ENCODE data around the gene SND1.

The SND1 gene

GRCh38 chr7:127932496-127932895, 280.5 kb downstream of the SND1 start:
- DNase-seq: no peak
- no peak overlapping the region for H3K27ac ChIP-seq (ENCODE audit: low read length)
- no peaks in the 10 kb centered on the region for H3K9me3 ChIP-seq (replicated peaks; ENCODE audit: insufficient read depth, low read length)
- peaks cover 91% of the 10 kb centered on the region for H3K79me2 ChIP-seq (ENCODE audit: low read length)
- no peak overlapping the region for H2AFZ ChIP-seq (ENCODE audit: low read length)
- H3K4me1 ChIP-seq (ENCODE audit: low read length): peaks cover 19% of the 10 kb centered on the region
- H3K27me3 ChIP-seq (replicated peaks; ENCODE audit: insufficient read depth, low read length): no peaks in the 10 kb centered on the region
- H3K4me3 ChIP-seq (ENCODE audit: low read length): no peak overlapping the region
- H3K9me2 ChIP-seq (replicated peaks; ENCODE audit: insufficient read depth, low read length): no peaks in the 10 kb centered on the region
- peaks cover 5% of the 10 kb centered on the region; the same call in 1 of the 2 replicates for H3K36me3 ChIP-seq (replicated peaks; ENCODE audit: insufficient read depth, low read length)
- H3K9ac ChIP-seq (ENCODE audit: low read length): no peak overlapping the region
- H3F3A ChIP-seq (ENCODE audit: insufficient read depth, low read length): peaks cover 10% of the 10 kb centered on the region
- H3K4me2 ChIP-seq (ENCODE audit: low read depth, low read length): no peak overlapping the region
- no peaks in the 10 kb centered on the region for H4K20me1 ChIP-seq (ENCODE audit: insufficient read depth, low read length)
- TF ChIP-seq, protein P1, sequence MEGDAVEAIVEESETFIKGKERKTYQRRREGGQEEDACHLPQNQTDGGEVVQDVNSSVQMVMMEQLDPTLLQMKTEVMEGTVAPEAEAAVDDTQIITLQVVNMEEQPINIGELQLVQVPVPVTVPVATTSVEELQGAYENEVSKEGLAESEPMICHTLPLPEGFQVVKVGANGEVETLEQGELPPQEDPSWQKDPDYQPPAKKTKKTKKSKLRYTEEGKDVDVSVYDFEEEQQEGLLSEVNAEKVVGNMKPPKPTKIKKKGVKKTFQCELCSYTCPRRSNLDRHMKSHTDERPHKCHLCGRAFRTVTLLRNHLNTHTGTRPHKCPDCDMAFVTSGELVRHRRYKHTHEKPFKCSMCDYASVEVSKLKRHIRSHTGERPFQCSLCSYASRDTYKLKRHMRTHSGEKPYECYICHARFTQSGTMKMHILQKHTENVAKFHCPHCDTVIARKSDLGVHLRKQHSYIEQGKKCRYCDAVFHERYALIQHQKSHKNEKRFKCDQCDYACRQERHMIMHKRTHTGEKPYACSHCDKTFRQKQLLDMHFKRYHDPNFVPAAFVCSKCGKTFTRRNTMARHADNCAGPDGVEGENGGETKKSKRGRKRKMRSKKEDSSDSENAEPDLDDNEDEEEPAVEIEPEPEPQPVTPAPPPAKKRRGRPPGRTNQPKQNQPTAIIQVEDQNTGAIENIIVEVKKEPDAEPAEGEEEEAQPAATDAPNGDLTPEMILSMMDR (IDR thresholded peaks at IDR 0.05; ENCODE audit: low read length): no peak
- TF ChIP-seq EZH2 (optimal IDR thresholded peaks at IDR 0.05; ENCODE audit: low read depth, low read length): no peak
- TF ChIP-seq EZH2phosphoT487 (IDR thresholded peaks at IDR 0.05; ENCODE audit: low read length): no peak

- Histone ChIP-seq H3K4me2 (ENCODE audit: low read depth, low read length) (no peak overlapping the region), H3K27me3 (replicated peaks; ENCODE audit: insufficient read depth, low read length) (no peaks in the 10 kb centered on the region), H3K9me2 (replicated peaks; ENCODE audit: insufficient read depth, low read length) (no peaks in the 10 kb centered on the region), H3K4me1 (ENCODE audit: low read length) (peaks cover 12% of the 10 kb centered on the region), H3K9ac (ENCODE audit: low read length) (no peak overlapping the region), H3K4me3 (ENCODE audit: low read length) (no peak overlapping the region), H3F3A (ENCODE audit: insufficient read depth, low read length) (peaks cover 3% of the 10 kb centered on the region), H3K27ac (ENCODE audit: low read length) (no peak overlapping the region), H3K9me3 (replicated peaks; ENCODE audit: insufficient read depth, low read length) (no peaks in the 10 kb centered on the region), H3K36me3 (replicated peaks; ENCODE audit: insufficient read depth, low read length) (peaks cover 5% of the 10 kb centered on the region; the same call in 1 of the 2 replicates), H4K20me1 (ENCODE audit: insufficient read depth, low read length) (no peaks in the 10 kb centered on the region), H3K79me2 (ENCODE audit: low read length) (peaks cover 88% of the 10 kb centered on the region), H2AFZ (ENCODE audit: low read length) (no peak overlapping the region)
- DNase-seq: no peak
- TF ChIP-seq, protein P1 (IDR thresholded peaks at IDR 0.05; ENCODE audit: low read length): no peak
- TF ChIP-seq EZH2phosphoT487 (IDR thresholded peaks at IDR 0.05; ENCODE audit: low read length): no peak
- no peak for TF ChIP-seq EZH2 (optimal IDR thresholded peaks at IDR 0.05; ENCODE audit: low read depth, low read length)
Observed at GRCh38 chr7:127933146-127933545, 281.2 kb downstream of the SND1 start.

DNA sequence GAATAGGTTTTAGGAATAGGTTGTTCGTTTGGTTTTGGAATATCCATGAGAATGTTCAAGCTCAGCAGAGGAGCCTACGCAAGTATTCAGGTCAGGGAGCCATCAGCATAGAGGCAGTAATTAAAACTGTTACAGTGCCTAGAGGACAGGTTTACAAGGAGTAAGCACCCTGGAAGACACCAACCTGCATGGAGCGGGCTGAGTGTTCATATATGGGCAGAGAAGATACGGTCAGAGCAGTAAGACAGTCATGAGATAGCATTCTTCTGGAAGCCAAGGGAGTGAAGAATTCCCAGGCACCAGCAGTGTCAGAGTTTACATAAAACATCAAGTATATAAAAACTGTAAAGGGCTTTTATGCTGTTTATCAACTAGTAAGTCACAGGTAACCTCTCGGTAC, 282.7 kb downstream of the SND1 start:
- no peak for DNase-seq
- Histone ChIP-seq H2AFZ (ENCODE audit: low read length) (no peak overlapping the region), H3F3A (ENCODE audit: insufficient read depth, low read length) (no peaks in the 10 kb centered on the region), H3K9ac (ENCODE audit: low read length) (no peak overlapping the region), H3K79me2 (ENCODE audit: low read length) (peaks cover 81% of the 10 kb centered on the region), H3K4me3 (ENCODE audit: low read length) (no peak overlapping the region), H3K27ac (ENCODE audit: low read length) (no peak overlapping the region), H3K36me3 (replicated peaks; ENCODE audit: insufficient read depth, low read length) (peaks cover 5% of the 10 kb centered on the region; the same call in 1 of the 2 replicates), H4K20me1 (ENCODE audit: insufficient read depth, low read length) (no peaks in the 10 kb centered on the region), H3K4me1 (ENCODE audit: low read length) (no peaks in the 10 kb centered on the region; the same call in 1 of the 2 replicates), H3K9me3 (replicated peaks; ENCODE audit: insufficient read depth, low read length) (no peaks in the 10 kb centered on the region), H3K27me3 (replicated peaks; ENCODE audit: insufficient read depth, low read length) (no peaks in the 10 kb centered on the region), H3K9me2 (replicated peaks; ENCODE audit: insufficient read depth, low read length) (no peaks in the 10 kb centered on the region), H3K4me2 (ENCODE audit: low read depth, low read length) (no peak overlapping the region)
- TF ChIP-seq EZH2 (optimal IDR thresholded peaks at IDR 0.05; ENCODE audit: low read depth, low read length) (no peak), EZH2phosphoT487 (IDR thresholded peaks at IDR 0.05; ENCODE audit: low read length) (no peak)
- TF ChIP-seq, protein P1 (IDR thresholded peaks at IDR 0.05; ENCODE audit: low read length): no peak

Data from MM.1S (cell line).